ENCODE results near the gene NGEF.

The NGEF gene

DNA sequence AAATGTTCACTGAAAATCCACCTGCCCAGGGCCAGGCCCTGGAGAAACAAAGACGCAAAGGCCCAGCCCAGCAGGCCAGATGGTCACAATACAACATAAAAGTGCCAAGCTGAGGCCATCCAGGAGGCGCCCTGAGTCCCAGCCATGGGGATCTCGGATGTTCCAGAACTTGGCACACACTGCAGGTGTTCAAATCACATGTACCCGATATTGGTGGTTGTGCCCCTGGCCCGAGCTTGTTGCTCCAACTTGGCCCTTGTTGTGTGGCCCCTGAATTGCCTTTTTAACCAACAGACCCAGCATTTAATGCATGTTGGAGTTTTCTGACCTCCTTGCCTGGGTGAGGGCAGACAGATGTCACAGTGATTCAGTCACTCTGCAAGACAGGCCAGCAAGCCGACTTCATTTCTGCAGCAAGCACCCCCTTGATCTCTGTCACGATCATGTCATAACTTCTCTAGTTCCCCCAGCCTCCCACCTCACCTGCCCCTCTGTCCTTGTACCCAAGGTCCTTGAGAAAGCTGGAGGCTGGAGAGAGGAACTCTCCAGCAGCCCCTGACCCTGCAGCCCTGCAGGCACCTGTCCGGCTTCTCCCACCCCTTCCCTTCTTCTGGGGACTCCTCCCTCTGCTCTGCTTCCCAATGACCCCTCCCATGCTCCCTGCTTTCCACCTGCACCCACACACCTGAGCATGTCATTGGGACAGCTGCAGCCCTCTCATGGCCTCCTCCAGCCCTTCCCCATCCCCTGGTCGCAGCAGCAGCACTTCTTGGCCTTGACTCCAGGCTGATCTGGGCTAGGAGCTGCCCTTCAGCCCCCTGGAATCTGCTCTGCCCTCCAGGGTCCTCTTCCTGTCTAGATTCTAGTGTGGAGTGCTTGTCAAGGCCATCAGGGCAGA lies 9.1 kb downstream of the NGEF start:
- no peak overlapping the region for H3K27ac ChIP-seq

DNA sequence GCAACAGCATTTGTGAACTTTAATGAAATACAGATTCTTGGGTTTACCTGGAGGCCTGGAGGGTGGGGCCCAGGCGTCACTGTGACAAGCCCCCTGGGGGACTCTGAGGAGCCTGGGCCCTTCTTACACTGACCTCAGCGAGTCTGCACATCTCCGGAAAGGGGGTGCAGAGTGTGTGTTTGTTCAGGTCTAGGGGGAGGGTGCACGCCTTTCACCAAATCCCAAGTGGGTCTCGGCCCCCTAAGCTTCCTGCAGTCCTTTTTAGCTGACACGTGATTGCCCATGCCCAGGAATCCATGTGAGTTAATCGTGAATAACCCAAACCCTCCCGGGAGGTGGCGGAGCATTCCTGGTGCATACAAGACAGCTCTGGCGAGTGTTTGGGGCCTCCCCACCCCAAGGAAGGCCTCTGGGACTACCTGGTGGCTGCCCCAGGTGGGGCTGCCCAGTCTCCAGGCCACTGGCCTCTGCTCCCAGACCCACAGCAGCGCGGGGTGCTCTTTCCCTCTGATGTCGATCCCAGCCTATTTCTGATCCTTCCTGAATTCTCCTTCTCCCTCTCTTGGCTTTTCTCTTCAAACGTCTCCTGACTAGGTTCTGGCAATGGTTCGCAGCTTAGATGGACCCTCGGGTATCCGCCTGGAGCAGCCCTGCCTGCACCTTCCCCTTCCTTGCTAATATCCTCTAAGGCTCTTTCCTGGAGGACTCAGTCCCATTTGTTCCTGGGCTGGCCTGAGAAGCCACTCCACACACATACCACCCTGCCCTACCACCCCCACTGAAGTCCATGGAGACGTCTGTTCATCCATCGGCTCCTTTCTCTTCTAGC lies 10.0 kb downstream of the NGEF start:
- Histone ChIP-seq H3K4me3 (no peak overlapping the region), H3K27ac (no peak overlapping the region)

More for the DNA sequence above, 9.1 kb downstream of the NGEF start:
- no peak overlapping the region for H3K4me3 ChIP-seq

DNA sequence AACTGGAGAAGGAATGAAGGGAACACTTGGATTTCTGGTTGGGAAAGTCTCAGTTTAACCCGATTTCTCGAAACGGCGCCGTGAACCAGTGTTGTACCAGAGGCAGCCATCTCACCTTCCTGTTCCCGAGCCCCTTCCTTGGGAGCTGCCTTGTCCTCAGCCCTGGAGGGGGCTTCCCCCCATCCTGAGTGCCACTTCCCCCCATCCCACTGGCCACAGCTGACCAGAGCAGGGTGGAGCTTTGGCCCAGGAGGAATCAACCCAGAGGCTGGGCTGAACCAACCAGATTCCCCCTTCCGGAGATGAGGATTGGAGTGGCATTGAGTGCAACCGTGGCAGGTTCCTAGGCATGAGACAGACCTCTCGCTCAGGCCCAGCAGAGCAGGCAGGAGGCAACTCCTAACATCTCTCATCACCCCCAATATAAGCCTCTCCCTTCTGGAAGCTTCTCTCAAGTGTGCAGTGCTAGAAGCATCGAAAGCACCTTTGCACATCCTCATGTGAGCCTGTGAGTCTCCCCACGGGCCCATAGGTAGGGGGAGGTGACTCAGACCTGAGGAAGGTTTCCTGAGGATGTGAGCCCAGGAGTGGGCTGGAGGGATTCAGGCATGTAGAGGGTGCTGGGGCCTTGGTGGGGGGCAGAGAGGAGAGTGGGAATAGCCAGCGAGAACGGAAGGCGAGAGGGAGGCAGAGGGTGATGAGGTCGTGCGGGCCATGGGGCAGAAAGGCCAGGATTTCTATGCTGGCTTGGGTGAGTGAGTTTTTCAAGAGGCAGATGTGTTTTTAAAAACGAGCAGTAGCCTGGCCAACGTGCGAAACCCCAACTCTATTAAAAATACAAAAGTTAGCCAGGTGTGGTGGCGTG lies 11.9 kb downstream of the NGEF start:
- no peak overlapping the region for H3K4me3 ChIP-seq

DNA sequence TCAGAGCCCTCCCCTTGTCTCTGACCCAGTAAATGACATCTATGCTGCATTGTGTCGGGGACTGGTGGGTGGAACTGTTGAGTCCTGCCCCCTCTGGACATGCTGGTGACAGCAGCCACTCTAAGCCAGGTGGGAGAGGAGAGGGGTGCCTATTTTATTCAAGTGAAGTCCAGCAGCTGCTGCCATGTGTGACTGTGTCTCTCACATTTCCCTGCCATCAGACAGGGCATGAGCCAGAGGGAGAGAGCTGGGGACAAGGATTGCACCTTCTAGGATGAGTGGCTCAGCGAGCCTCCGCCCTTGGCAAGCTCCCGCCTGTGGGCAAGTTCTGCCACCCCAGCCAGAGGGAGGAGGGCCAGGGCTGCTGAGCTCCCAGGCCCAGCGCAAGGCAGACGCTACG lies 13.7 kb downstream of the NGEF start:
- H3K4me3 ChIP-seq = no peak overlapping the region
- H3K27ac ChIP-seq = no peak overlapping the region

More for the DNA sequence above, 11.9 kb downstream of the NGEF start:
- H3K27ac ChIP-seq = no peak overlapping the region

DNA sequence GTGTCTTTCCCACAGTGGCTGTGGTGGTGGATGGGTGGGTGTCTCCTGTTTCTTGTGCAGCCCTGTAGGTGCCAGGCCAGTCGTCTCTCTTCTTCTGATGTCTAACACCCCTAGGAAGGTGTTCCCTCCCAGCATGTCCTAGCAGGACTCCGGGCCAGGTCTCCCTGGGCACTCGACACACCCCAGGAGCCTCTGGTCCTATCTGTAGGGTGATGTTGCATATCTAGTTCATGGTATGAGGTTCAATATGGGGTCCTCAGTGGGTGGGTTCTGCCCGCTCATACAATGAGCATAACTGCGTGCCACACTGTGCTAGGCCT lies 14.4 kb downstream of the NGEF start:
- Histone ChIP-seq H3K4me3 (no peak overlapping the region), H3K27ac (no peak overlapping the region)

DNA sequence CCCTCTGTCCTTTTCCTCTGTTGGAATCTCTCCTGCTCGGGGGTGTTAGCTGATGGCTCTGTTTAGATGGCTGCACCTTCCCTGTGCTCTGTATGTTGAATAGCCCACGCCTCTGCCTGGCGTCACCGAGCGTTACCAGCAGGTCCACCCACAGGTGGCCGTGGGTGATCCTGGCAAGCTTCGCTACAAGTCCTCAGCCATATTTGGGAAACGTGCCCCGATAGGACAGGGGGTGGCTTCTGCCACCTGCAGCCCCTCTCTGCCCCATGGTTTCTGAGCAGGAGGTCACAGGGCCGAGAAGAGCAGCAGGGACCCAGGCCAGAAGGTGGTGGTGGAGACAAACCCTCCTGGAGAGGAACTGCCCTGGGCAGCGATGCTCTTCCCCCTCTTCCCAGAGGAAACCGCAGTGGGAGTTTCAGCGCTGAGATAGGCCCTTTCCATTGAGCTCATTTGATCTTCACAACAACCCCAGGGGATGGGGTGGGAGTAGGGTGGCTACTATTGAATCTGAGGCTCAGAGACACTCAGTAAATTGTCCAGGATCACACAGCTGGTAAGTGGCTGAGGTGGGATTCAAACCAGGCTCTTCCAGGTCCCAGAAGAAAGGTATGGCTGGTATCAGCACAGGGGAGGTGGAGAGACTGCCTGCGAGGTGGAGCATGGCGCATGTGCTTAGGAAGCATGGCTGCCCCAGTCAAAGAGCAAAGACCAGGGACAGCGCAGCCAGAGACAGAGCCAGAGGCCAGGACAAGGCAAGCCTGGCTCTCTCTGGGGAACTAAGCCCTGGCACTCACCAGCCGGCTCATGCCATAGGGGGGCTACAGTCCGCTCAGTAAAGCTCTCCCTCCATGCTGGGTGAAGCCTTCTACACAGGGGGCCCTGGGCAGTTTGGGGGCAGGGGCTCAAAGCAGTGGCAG lies 15.0 kb downstream of the NGEF start:
- Histone ChIP-seq H3K27ac (no peak overlapping the region), H3K4me3 (no peak overlapping the region)

DNA sequence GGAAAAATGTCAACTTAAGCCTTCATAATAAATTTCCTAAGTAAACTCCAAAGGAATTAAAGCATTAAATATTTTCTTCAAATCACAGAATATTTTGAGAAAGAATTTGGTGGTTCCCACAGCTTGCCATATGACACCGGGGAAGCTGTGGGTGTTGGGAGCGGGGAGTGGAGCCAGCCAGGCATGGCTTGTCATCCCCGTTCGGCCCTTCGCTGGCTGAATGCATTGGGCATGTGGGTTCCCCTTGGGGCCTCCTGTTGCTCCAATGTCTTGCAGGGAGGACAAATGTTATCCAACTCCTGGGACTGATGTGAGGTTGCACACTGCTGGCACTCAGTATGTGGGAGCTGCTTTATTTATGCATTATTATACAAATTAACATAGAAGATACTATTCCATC lies 18.6 kb downstream of the NGEF start:
- no peak overlapping the region for H3K27ac ChIP-seq
- no peak overlapping the region for H3K4me3 ChIP-seq

DNA sequence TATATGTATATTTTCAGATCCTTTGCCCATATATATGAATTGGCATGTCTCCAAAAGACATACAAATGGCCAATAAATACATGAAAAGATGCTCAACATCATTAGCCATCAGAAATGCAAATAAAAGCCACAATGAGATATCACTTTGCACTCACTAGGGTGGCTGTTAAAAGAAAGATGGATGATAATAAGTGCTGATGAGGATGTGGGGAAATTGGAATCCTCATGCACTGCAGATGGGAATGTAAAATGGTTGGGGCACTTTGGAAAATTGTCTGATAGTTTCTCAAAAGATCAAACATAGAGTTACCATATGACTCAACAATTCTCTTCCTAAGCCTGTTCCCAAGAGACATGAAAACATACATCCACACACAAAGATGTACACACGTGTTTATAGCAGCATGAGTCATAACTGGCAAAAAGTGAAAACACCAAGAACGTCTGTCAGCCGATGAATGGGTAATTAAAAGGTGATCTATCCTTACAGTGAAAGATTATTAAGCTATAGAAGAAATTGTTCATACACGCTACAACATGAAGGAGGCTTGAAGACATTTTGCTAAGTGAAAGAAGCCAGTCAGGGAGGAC lies 19.7 kb downstream of the NGEF start:
- Histone ChIP-seq H3K27ac (no peak overlapping the region), H3K4me3 (no peak overlapping the region)

DNA sequence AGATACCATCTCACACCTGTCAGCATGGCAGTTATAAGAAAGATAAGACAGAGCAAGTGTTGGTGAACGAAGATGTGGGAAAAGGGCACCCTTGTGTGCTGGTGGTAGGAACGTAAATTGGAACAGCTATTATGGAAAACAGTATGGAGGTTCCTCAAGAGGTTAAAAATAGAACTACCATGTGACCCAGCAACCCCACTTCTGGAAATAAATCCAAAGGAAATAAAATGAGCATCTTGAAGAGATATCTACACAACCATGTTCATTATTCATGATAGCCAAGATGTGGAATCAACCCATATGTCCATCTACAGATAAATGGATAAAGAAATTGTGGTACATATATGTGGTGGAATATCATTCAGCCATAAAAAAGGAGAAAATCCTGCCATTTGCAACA lies 26.9 kb downstream of the NGEF start:
- H3K27ac ChIP-seq = no peak overlapping the region
- no peak overlapping the region for H3K4me3 ChIP-seq

DNA sequence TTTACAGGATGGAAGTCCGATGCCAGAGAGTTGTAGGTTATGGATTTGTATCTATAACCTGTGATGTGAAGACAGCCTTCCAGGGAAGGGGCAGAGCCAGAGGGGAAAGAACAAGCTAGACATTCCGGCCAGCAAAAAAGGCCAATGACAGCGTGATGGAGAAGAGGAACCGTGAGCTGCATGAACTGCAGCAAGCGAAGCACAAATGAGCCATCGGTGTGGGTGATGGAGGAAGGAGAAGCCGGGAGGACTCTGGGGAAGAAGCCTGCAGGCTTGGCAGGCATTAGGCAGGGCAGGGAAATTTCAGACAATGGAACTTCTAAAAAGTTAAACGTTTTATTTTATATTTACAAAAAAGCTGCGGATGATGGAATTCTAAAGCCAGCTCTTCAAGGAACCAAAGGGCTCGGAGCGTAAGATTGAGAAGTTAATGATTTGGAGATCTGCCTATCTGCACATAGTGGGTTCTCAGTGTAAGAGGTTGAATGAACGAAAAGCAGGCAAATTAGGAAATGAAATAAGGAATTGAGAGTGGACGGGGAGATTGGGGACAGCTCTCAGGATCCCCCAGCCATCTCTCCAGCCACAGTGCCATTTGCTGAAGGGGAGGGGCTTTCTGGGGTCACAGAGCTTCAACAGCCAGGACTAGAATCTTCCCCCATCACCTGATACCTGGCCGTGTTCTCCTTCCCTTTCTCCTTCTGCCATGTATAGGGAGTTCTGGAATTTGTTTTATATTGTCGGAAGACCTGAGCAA lies 28.4 kb downstream of the NGEF start:
- Histone ChIP-seq H3K4me3 (no peak overlapping the region), H3K27ac (no peak overlapping the region)

DNA sequence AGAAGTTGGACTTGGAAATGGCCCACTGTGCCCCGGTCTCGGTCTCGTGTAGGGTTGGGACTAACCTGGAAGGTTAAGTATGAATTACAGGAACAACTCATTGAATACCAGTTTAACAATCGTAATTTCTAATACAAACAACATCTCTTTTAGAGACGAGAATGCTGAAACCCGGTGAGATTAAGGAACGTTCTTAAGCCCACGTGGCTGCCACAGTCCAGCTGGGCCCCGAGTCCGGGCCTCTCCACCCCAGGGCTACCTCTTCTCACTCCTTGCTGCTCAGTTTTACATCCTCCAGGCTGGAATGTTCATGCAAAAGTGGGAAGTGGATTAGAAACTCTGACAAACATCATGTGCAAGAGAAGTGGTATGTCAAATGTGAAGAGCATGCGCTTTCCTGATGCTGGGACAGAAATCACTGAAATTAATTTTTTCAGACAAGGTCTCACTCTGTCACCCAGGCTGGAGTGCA lies 29.4 kb downstream of the NGEF start:
- Histone ChIP-seq H3K27ac (no peak overlapping the region), H3K4me3 (no peak overlapping the region)

DNA sequence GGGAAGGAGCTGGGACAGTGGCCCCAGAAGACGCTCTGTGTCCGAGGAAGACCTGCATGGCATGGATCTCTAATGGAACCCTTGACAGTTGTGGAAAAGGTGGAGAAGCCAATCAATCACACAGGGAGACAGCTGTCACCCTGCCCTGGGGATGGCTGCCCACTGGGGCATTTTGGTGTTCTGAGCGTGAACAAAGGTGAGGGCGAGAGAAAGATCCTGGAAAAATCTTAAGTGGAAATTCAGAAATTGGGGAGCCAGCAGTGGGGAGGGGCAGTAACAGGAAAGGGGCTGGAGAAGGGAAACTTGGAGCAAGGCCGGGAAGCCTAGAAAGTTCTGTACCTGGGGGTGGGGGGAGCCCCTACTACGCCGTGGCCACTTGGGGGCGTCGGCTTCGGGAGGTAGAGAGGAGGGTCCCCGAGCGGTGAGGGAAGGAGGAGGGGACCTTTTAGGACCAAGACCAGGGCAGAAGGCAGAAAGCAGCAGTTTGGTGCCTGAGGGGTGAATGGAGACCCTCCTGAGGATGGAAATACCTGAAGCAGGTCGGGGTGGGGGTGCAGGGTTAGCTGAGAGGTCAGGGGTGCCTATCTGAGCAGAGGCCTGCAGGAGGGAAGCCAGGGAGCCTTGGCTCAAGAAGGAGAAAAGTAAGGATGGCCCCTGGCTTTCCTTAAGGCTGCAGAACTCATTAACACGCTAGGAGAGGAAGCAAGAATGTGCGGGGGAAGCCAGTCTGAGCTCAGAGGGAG lies 30.0 kb downstream of the NGEF start:
- no peak overlapping the region for H3K27ac ChIP-seq
- no peak overlapping the region for H3K4me3 ChIP-seq

DNA sequence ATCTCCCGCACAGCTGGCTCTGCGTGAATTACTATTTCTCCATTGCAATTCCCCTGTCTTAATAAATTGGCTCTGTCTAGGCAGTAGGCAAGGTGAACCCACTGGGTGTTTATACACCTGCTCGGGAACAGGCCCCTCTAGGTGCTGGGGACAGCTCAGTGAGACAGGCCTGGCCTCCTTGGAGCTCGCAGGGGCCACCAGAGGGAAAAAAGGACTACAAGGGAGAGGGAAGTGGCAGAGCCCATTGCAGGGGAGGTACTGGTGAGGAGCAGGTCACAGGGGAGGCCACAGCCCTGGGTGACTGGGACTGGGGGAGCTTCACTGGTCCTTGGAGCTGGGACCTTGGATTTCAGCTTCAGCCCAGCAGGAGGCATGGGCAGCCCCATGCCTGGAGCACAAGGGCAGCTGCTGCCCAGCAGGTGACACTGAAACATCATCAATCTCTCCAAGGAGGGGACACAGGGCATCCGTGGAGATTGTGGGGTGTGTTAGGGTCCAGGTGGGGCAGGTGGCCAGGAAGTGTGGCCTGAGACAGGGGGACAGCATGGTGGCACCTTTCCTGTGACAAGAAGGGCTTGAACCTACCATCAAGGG lies 31.2 kb downstream of the NGEF start:
- peak overlapping the region in 18 of 21 experiments; percentile 28 to 79 (median 62) for H3K27ac ChIP-seq
- H3K4me3 ChIP-seq = no peak overlapping the region

DNA sequence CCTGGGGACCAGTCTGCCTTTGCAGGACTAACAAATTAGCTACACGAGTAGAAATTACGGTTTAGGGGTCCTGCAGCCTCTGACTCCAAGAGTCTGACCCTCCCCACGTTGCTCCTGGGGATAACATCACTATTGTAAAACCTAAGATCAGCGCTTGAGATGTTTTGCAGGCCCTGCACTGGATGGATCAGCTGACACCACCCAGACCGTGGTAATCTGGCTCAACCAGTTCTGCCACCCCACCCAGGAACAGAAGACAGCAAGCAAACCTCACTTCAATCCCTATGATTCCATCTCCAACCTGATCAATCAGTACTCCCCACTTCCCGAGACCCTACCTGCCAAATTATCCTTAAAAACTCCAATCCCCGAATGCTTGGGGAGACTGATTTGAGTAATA lies 31.7 kb downstream of the NGEF start:
- Histone ChIP-seq H3K27ac (peak overlapping the region in 16 of 21 experiments; percentile 28 to 79 (median 68)), H3K4me3 (no peak overlapping the region)

DNA sequence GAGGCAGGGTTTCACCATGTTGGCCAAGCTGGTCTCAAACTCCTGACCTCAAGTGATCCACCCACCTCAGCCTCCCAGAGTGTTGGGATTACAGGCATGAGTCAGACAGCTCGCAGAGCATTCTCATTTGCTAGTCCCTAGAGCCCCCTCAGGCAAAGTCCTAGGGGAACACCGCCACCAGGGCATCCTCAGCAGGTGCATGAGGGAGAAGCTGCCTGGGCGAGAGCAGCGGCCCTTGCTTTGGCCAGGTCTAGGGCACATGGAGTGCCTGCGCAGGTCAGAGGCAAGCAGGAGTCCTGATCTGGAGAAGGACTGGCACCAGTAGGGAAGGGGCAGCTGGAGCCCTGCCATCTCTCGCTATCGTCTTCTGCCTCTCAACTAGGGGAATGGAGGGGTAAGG lies 32.4 kb downstream of the NGEF start:
- Histone ChIP-seq H3K27ac (peak overlapping the region in 8 of 21 experiments; percentile 6 to 79 (median 57)), H3K4me3 (no peak overlapping the region)

DNA sequence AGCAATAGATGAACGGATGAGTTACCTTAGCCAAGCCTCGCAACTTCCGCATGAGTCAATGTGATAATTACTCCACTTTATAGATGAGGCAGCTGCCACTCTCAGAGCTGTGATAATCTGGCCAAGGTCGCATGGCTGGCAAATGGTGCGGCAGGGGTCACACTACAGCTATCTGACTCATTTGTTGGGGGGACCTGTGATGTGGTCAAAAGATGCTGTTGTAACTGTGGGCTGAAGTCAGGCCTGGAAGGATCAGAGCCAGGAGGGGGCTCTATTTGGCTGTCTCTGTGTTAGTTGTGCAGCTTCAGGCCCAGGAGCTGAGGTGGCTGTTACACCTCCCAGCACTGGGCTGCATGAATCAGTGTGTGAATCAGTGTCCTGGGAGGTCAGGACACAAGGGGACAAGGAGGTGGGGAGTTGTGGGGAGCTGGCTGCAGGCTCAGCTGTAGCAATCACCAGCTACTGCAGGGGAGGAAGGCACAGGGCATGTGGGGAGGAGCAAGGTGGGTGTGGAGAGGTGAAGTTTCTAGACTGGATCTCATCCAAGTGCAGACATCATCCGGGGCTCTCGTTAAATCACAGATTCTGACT lies 33.1 kb downstream of the NGEF start:
- H3K27ac ChIP-seq = peak overlapping the region in 9 of 21 experiments; percentile 6 to 79 (median 55)

More for the DNA sequence above, 33.1 kb downstream of the NGEF start:
- H3K4me3 ChIP-seq = no peak overlapping the region
